ENCODE results near the gene DLST. TPM values are rescaled to one million over a fixed set of nuclear protein-coding genes. Genes with fewer than 3 reads are reported as not detected.
A peak's percentile ranks its signal among the peaks of the same experiment; 100 is the strongest.
"Not testable (repeated sequence)": the region's sequence is repeated elsewhere in the genome, so short reads cannot be mapped to it uniquely, and the experiment has no call there.

Gene DLST
- polyA plus RNA-seq, 1 donor, result 75.8 TPM

DNA sequence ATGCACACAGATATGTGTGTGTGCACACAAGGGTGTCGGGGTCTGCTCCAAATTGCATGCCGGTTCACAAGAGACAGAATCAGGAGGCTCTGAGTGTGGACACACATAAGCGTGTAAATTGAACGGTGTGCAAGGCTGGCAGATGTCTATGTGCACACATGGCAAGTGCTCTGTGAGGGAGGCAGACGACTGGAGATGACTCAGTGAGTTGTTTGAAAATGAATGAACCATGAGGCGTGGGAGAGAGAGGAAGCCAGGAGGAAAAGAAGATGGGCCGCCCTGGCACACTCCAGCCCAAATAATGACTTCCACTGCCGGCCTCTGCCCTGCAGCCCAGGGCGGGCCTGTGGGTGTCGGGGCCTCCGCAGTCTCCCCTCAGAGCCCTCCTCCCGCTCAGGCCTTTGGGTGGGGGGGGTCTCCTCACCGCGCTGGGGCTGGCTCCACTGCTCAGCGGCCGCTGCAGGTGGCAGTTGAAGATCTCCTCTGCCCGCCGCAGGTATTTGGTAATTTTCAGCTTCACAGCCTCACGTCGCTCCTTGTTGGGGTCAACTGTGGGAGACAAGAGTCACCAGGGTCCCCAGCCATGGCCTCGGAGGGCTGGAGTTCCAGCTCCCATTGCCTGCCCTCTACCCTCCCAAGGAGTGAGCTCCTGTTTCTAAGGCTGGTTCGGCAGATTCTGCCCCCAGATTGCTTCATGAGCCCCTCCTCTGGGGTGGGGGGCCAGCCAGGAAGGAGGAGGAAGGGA, 37.9 kb downstream of the DLST start:
- DNase-seq, result no peak

GRCh38 chr14:74920281-74920680, 38.6 kb downstream of the DLST start:
- no peak for DNase-seq

DNA sequence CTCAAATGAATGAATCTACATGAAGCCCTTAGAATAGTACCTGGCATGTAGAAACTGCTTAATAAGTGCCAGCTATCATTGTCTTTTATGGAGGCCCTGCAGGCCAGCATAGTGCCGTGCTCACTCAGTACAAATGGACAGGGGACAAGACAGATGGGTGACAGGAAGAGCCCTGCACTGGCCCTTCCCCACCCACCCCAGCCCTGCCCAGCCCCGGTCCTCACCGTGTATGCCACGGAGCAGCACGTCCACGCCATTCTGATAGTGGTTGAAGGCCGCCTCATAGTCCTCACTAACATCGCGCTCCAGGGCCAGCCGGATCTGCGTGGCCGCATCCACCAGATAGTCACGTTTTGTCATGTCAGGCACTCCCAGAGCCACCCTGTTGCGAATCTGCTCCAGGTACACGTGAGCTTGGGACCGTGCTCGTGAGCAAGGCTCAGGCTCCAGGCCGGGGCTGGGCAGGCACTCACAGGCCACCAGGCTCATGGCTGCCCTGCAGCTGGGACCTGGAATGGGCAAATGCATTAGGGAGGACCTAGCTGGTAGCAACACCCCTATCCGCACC, 39.4 kb downstream of the DLST start:
- DNase-seq, result no peak

DNA sequence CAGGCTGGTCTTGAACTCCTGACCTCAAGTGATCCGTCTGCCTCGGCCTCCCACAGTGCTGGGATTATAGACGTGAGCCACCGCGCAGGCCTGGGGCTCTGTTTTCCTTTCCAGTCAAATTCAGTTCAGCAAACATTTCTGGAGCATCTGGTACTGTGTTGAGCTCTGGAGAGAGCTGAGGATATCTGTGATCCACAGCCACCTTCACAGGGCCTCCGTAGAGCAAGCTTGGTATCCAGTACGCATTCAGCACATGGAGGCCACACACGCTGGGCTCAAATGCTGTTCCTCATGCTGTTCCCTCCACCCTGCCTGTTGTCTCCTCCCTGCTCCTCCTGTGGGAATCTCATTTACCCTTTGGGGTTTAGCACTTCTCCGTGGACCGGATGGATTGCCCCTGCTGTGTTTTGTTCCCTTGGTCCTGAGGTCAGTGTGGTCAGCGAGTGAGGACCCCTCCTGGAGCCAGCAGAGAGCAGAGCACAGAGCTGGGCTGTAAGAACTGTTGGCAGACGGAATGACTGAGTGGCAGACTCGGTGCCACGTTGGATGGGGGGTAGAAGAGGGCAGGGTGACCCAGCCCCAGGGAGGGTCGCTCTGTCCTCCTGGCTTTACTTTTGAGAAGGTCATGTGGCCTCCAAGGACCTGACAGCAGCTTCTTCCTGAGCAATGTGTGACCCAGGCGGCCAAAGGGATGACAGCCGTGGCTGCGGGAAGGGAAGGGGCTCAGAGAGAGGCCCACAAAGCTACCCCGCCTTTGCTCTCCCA, 40.5 kb downstream of the DLST start:
- DNase-seq, result no peak

GRCh38 chr14:74922752-74923401, 41.2 kb downstream of the DLST start, which contains the start of gene RPS6KL1:
Gene RPS6KL1, minus strand, starts transcription at chr14:74923260. Its CDS starts 1,719 bp downstream, at chr14:74921541.
- peak; percentile 72 for DNase-seq

- DNase-seq, result no peak
Observed at GRCh38 chr14:74924061-74924460, 42.3 kb downstream of the DLST start.

DNA sequence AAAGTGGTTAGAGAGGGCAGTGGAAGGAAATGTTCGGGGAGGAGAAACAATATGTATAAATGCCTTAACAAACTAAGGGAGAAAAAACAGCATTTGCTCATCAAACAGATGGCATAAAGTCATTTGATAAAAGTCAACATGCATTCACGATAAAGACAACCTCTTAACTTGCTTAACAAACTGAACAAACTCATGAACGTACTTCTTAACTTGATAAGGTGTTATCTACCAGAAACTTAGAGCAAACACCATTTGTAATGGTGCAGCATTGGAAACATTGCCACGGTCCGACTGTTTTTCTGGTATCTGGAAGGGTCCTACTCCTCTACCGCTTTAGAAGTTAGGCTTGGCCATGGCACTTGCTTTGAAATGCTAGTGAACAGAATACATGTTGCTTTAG, 45.5 kb downstream of the DLST start:
- DNase-seq, result no peak

DNA sequence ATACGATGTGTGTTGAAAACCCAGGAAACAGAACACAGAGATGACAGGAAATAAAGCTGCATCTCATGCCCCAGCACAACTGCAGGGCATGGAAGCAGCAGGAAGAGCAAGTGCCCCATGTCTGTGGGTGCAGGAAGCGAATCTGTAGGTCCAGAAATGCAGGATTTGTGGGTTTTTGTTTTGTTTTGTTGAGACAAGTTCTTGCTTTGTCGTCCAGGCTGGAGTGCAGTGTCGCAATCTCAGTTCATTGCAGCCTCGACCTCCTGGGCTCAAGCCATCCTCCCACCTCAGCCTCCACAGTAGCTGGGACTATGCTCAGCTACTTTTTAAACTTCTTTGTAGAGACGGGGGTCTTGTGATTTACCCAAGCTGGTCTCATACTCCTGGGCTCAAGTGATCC, 47.5 kb downstream of the DLST start:
- no peak for DNase-seq

- not testable (repeated sequence) for DNase-seq
Observed at GRCh38 chr14:74931744-74932143, 50.0 kb downstream of the DLST start.

GRCh38 chr14:74932401-74932901, 50.7 kb downstream of the DLST start:
- DNase-seq, result peak; percentile 88

GRCh38 chr14:74932936-74933335, 51.2 kb downstream of the DLST start:
- DNase-seq, result not testable (repeated sequence)

GRCh38 chr14:74934041-74934440, 52.3 kb downstream of the DLST start:
- DNase-seq, result no peak

DNA sequence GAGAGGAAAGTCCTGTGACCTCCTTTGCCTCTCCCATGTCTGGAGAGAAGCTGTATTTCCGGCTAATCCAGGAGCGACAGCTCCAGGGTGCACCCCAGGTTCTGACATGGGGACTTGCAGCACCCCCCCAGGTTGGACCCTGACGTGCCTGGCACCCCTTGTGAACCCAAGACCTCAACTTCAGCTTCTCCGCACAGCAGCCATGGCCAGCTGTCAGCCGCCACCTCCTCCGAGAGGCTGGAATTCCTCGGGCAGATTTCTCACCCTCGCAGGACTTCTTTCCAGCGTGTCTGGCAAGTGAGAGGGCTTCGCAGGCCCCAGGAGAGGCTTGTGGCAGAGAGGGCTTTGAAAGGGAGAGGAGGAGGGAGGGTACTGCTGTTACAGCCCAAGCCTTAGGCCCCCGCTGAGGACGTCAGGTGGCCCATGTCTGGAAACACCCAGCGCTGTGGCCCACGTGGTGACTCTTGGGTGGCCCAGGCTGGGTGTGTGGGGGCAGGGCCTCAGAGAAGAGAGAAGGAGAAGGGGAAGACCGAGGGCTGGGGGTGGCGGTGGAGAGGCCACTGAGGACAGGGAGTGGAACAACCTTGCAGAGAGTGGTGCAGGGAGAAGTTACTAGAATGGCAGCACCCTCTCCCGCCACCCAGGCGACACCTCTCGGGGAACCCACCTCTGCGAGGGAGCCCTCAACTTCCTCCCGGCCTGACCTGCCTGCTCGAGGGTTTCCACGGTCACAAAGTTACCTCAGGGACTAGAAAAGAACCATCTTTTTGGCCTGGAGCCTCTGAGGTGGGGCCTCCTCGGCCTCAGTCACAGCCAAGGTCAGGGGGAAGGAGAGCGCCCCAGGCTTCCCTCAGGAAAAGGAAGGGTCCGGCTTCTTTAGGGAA, 53.0 kb downstream of the DLST start:
- DNase-seq, result no peak

GRCh38 chr14:74935360-74935680, 53.6 kb downstream of the DLST start:
- DNase-seq, result no peak

GRCh38 chr14:74936151-74936550, 54.4 kb downstream of the DLST start:
- no peak for DNase-seq

GRCh38 chr14:74936731-74937130, 55.0 kb downstream of the DLST start:
- no peak for DNase-seq

GRCh38 chr14:74937171-74937570, 55.5 kb downstream of the DLST start:
- no peak for DNase-seq

GRCh38 chr14:74938531-74939495, 57.1 kb downstream of the DLST start:
- no peak for DNase-seq

DNA sequence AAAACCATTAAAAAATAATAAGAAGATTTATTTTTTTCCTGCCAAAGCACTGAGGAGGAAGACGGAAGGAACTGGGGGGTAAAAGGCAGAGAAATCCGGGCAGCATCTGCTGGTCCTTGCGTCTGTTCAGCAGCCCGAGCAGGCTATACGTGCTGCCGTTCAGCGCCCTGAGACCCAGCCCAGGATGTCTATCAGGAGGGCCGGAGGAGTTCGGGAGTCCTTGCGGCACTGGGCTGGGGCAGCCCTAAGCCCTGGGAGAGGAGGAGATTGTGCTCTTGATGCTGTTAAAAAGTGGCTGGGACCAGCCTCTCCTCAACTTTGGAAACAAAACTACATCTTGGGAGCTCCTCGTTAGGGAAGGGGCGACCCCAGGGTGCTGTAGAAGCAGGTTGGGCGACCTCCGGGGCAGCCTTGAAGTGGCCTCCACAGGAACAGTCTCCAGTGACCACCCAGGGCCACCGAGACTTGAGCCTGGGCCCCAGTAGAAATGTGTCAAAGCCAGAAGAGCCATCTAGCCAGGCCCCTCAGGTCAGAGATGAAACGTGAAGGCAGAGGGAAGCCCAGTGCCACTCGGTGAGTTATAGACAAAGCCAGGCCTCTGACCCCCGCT, 59.3 kb downstream of the DLST start:
- no peak for DNase-seq

- no peak for DNase-seq
Observed at GRCh38 chr14:74941676-74942097, 60.0 kb downstream of the DLST start.

Measured in hindlimb muscle (tissue), 1 donor.